Stimulated activated naive CD4-positive, alpha-beta T cell treated with Interleukin-2 at 50 U/mL for 16 hours (primary cell): ENCODE results near the gene HCN3.

Source experiments
- DNase-seq: peaks from one replicate; lab custom pipeline; 2025; lab: John Stamatoyannopoulos, UW

HCN3 gene

GRCh38 chr1:155254228-155254713, 23.0 kb upstream of the HCN3 start:
- no peak for DNase-seq

GRCh38 chr1:155254714-155255242, 22.5 kb upstream of the HCN3 start:
- DNase-seq = no peak

- peak; percentile 67 for DNase-seq
These were observed 21.8 kb upstream of the HCN3 start, which contains the start of gene ENTREP3 for GRCh38 chr1:155255243-155256007. Gene ENTREP3 (minus strand): TSS chr1:155255483. CDS start chr1:155254877, 606 bp downstream.

GRCh38 chr1:155256058-155256852, 21.0 kb upstream of the HCN3 start:
- no peak for DNase-seq

GRCh38 chr1:155260276-155260675, 17.0 kb upstream of the HCN3 start:
- DNase-seq = no peak

- peak; percentile 12 for DNase-seq
These were observed 15.8 kb upstream of the HCN3 start for GRCh38 chr1:155261493-155261851.

GRCh38 chr1:155261852-155262673, 15.2 kb upstream of the HCN3 start, which contains the start of gene SCAMP3:
Gene SCAMP3 (minus strand): TSS chr1:155262360. CDS start chr1:155262151, 209 bp downstream.
- peak; percentile 89 for DNase-seq

GRCh38 chr1:155263067-155263466, 14.2 kb upstream of the HCN3 start:
- no peak for DNase-seq

GRCh38 chr1:155266553-155266952, 10.7 kb upstream of the HCN3 start:
- no peak for DNase-seq

- DNase-seq = no peak
These were observed 9.9 kb upstream of the HCN3 start for GRCh38 chr1:155267373-155267772.

GRCh38 chr1:155268630-155269029, 8.6 kb upstream of the HCN3 start:
- DNase-seq = no peak

GRCh38 chr1:155269381-155269780, 7.9 kb upstream of the HCN3 start:
- DNase-seq = no peak

GRCh38 chr1:155272466-155273342, 4.6 kb upstream of the HCN3 start:
- DNase-seq = no peak

- peak; percentile 96 for DNase-seq
These were observed 3.7 kb upstream of the HCN3 start, which contains the start of gene CLK2 for GRCh38 chr1:155273343-155274245. Gene CLK2 (minus strand): TSS chr1:155273504. CDS start chr1:155270977, 2,527 bp downstream.

GRCh38 chr1:155277902-155278688, 832 bp downstream of the HCN3 start:
- peak; percentile 78 for DNase-seq

GRCh38 chr1:155278689-155279160, 1.5 kb downstream of the HCN3 start:
- DNase-seq = no peak

- no peak for DNase-seq
These were observed 2.0 kb downstream of the HCN3 start for GRCh38 chr1:155279268-155279667.

- DNase-seq = no peak
These were observed 5.3 kb downstream of the HCN3 start for GRCh38 chr1:155282488-155283091.
